K562 (cell line): ENCODE measurements around the gene ASMTL. TPM values are rescaled to one million over a fixed set of nuclear protein-coding genes. Genes with fewer than 3 reads are reported as not detected.

Source experiments
- AFF1 ChIP-seq, 2 experiments: fragments of 450-650 bp; IDR thresholded peaks; 2 replicates each; pipeline ENCODE4 v1.6.1; 2018; ENCODE audit warnings: mild to moderate bottlenecking in 2 of 2, low read depth in 1 of 2; ENCODE audit not compliant: partially characterized antibody in 2 of 2
- ATF3 ChIP-seq, 2 experiments: fragments of 450-650 bp in 1 of 2; sonication (generic) in 1 of 2; formaldehyde crosslinking in 1 of 2; IDR thresholded peaks in 1 of 2; conservative IDR thresholded peaks in 1 of 2; 2 replicates each; pipeline versions ENCODE4 v1.6.1 to v1.8.1; 2016 to 2023; ENCODE audit warnings: mild to moderate bottlenecking in 2 of 2, moderate library complexity in 2 of 2, inconsistent platforms in 1 of 2, missing genetic modification reagents in 1 of 2
- BDP1 ChIP-seq: IDR thresholded peaks from 3 replicates; pipeline ENCODE4 v1.6.1; 2011; ENCODE audit not compliant: insufficient read length, insufficient read depth
- DMBX1 ChIP-seq: fragments of 250-450 bp; sonication (Bioruptor Pico); IDR thresholded peaks from 2 replicates; pipeline ENCODE4 v1.8.0; 2022; ENCODE audit warnings: inconsistent platforms, mild to moderate bottlenecking, moderate library complexity, borderline replicate concordance
- E2F8 ChIP-seq: fragments of 450-650 bp; IDR thresholded peaks from 2 replicates; pipeline ENCODE4 v1.7.1; 2018; ENCODE audit warnings: mild to moderate bottlenecking, low read depth; ENCODE audit not compliant: partially characterized antibody
- EP300 ChIP-seq: IDR thresholded peaks from 2 replicates; pipeline ENCODE4 v1.6.1; 2012; ENCODE audit warnings: low read length, improper control_type of control experiment
- HNRNPK ChIP-seq: fragments of 200-400 bp; formaldehyde crosslinking; IDR thresholded peaks from one replicate; pipeline ENCODE4 v1.6.1; 2018; ENCODE audit warnings: mild to moderate bottlenecking, low read depth, low read length; ENCODE audit not compliant: poor library complexity, severe bottlenecking
- KAT2B ChIP-seq: IDR thresholded peaks from one replicate; pipeline ENCODE4 v1.6.1; 2012; ENCODE audit warnings: low read depth, mild to moderate bottlenecking, control low read depth, inconsistent platforms, low read length, moderate library complexity
- KDM1A ChIP-seq, 2 experiments: fragments of 450-650 bp; IDR thresholded peaks; 2 replicates each; pipeline ENCODE4 v1.6.1; 2016; ENCODE audit warnings: mild to moderate bottlenecking in 2 of 2
- L3MBTL2 ChIP-seq: fragments of 450-650 bp; IDR thresholded peaks from 2 replicates; pipeline ENCODE4 v1.6.1; 2016; ENCODE audit warnings: mild to moderate bottlenecking, moderate library complexity
- MECOM ChIP-seq: fragments of 250-450 bp; sonication (Bioruptor Pico); IDR thresholded peaks from 2 replicates; pipeline ENCODE4 v1.8.0; 2022; ENCODE audit warnings: inconsistent platforms
- MTA1 ChIP-seq: fragments of 450-650 bp; IDR thresholded peaks from 2 replicates; pipeline ENCODE4 v1.6.1; 2017; ENCODE audit warnings: borderline replicate concordance
- SMAD4 ChIP-seq: fragments of 250-450 bp; sonication (Bioruptor Pico); conservative IDR thresholded peaks from 2 replicates; pipeline ENCODE4 v1.8.0; 2021; ENCODE audit warnings: inconsistent platforms, mild to moderate bottlenecking, moderate library complexity
- SRSF7 ChIP-seq: fragments of 200-400 bp; formaldehyde crosslinking; optimal IDR thresholded peaks from 2 replicates; pipeline ENCODE3; 2017; ENCODE audit warnings: mild to moderate bottlenecking, low read depth, low read length
- TBL1XR1 ChIP-seq, 2 experiments: IDR thresholded peaks; 2 replicates each; pipeline ENCODE4 v1.6.1; 2012; ENCODE audit warnings: improper control_type of control experiment in 2 of 2, low read length in 2 of 2, mild to moderate bottlenecking in 1 of 2
- TFAM ChIP-seq: fragments of 250-450 bp; sonication (Bioruptor Pico); conservative IDR thresholded peaks from 2 replicates; pipeline ENCODE4 v1.5.0; 2021; ENCODE audit warnings: mild to moderate bottlenecking, moderate library complexity
- TSC22D4 ChIP-seq: fragments of 450-650 bp; IDR thresholded peaks from 2 replicates; pipeline ENCODE4 v1.6.1; 2016; ENCODE audit warnings: missing genetic modification characterization, missing biosample characterization, control low read depth
- ZNF184 ChIP-seq: sonication (generic); formaldehyde crosslinking; IDR thresholded peaks from 2 replicates; pipeline ENCODE4 v1.5.0; 2020; ENCODE audit warnings: missing genetic modification reagents
- ZNF253 ChIP-seq: fragments of 250-450 bp; sonication (Bioruptor Pico); conservative IDR thresholded peaks from 2 replicates; pipeline ENCODE4 v1.6.1; 2021; ENCODE audit warnings: mild to moderate bottlenecking
- ZNF324 ChIP-seq: fragments of 250-450 bp; sonication (Bioruptor Pico); IDR thresholded peaks from 2 replicates; pipeline ENCODE4 v1.4.0; 2020; ENCODE audit warnings: mild to moderate bottlenecking
- ZNF551 ChIP-seq: fragments of 250-450 bp; sonication (Bioruptor Pico); IDR thresholded peaks from 2 replicates; pipeline ENCODE4 v1.5.0; 2021; ENCODE audit warnings: mild to moderate bottlenecking, moderate library complexity
- polyA plus RNA-seq, 8 experiments: library from polyadenylated mRNA; depleted of rRNA in 4 of 8; stranded (reverse) in 5 of 8; unstranded in 3 of 8; fragments of >200 nt; fragmentation: Nextera tagmentation in 2 of 8; fragmentation: Illumina TruSeq in 1 of 8; extraction: Ambion mirVana in 2 of 8; extraction: Trizol in 1 of 8; gene quantifications; 2 replicates each; pipeline versions ENCODE4 v1.2.1 to v1.2.3, GENCODE V29; 2011 to 2014; ENCODE audit warnings: inconsistent platforms in 1 of 8, missing spikeins in 1 of 8
- total RNA-seq, 7 experiments: library from RNA; depleted of rRNA in 6 of 7; stranded (reverse); fragments of >200 nt in 6 of 7; fragmentation: Illumina TruSeq in 2 of 7; extraction: Trizol in 2 of 7; gene quantifications; 2 replicates each; pipeline versions ENCODE4 v1.2.1 to v1.2.3, GENCODE V29; 2011 to 2021; ENCODE audit warnings: low replicate concordance in 1 of 7

ASMTL gene
- total and polyA plus RNA-seq, 9 of the 15 experiments (the other 6 are each of a cell fraction or from before 2014, with no cell fraction given), result 0.56 to 20.6 (median 7.6) TPM

GRCh38 chrX:1391707-1392375 lies 60.9 kb downstream of the ASMTL start, which contains the start of gene SLC25A6 (continued):
- no peak for TF ChIP-seq MECOM
- TF ChIP-seq ZNF324 (CRISPR knock-in tag), result no peak
- no peak for TF ChIP-seq EP300
- TF ChIP-seq TSC22D4 (tag), result no peak
- TF ChIP-seq ATF3 (IDR thresholded peaks at IDR 0.05), result no peak
- no peak for TF ChIP-seq ATF3 (CRISPR knock-in tag; conservative IDR thresholded peaks at IDR 0.05)
- TF ChIP-seq KAT2B, result no peak
- TF ChIP-seq AFF1 (IDR thresholded peaks at IDR 0.05; ENCODE audit: low read depth in 1 of 2, partially characterized antibody in 2 of 2), result no peak
- TF ChIP-seq ZNF253 (CRISPR knock-in tag), result no peak
- TF ChIP-seq KDM1A (IDR thresholded peaks at IDR 0.05), result no peak
- TF ChIP-seq HNRNPK, result no peak
- TF ChIP-seq ZNF184, result no peak
- TF ChIP-seq BDP1, result no peak
- no peak for TF ChIP-seq L3MBTL2
- TF ChIP-seq SMAD4 (CRISPR knock-in tag), result peak; percentile 40
- TF ChIP-seq ZNF551 (CRISPR knock-in tag), result no peak
- TF ChIP-seq SRSF7, result no peak
- TF ChIP-seq E2F8, result no peak
- TF ChIP-seq MTA1, result no peak
- TF ChIP-seq TFAM (CRISPR knock-in tag), result no peak
- TF ChIP-seq TBL1XR1 (IDR thresholded peaks at IDR 0.05; ENCODE audit: low read length in 2 of 2), result no peak
- no peak for TF ChIP-seq DMBX1 (CRISPR knock-in tag)
